ENCODE data around the gene SLC26A3.

- TF ChIP-seq CTCF (IDR thresholded peaks at IDR 0.05) (no peak), POLR2A (IDR thresholded peaks at IDR 0.05) (no peak)
Measured at GRCh38 chr7:107850643-107851042, 47.6 kb upstream of the SLC26A3 start.
